H1 (cell line): ENCODE data around the gene CROCC2. TPM values are rescaled to one million over a fixed set of nuclear protein-coding genes. Genes with fewer than 3 reads are reported as not detected.
A peak's percentile ranks its signal among the peaks of the same experiment; 100 is the strongest.

Experiments used
- BCL11A ChIP-seq, 2 experiments: IDR thresholded peaks; one replicate each; pipeline ENCODE4 v1.6.1; 2011; ENCODE audit warnings: low read depth in 2 of 2, low read length in 2 of 2, mild to moderate bottlenecking in 2 of 2
- CTBP2 ChIP-seq: IDR thresholded peaks from 2 replicates; pipeline ENCODE4 v1.7.0; 2011; ENCODE audit warnings: borderline replicate concordance, mild to moderate bottlenecking, moderate library complexity, mixed read lengths, low read length; ENCODE audit not compliant: insufficient read depth, insufficient read length
- EP300 ChIP-seq, 2 experiments: IDR thresholded peaks; 1 replicate in 1 of 2; 2 replicates in 1 of 2; pipeline ENCODE4 v1.6.1; 2011 to 2012; ENCODE audit warnings: low read depth in 2 of 2, low read length in 2 of 2, mild to moderate bottlenecking in 2 of 2, borderline replicate concordance in 1 of 2, inconsistent platforms in 1 of 2, moderate library complexity in 1 of 2
- JUND ChIP-seq: IDR thresholded peaks from 2 replicates; pipeline ENCODE4 v1.6.1; 2011; ENCODE audit warnings: mild to moderate bottlenecking, improper control_type of control experiment, low read length
- KDM5A ChIP-seq: fragments of 200-600 bp; IDR thresholded peaks from 2 replicates; pipeline ENCODE4 v1.7.1; 2012; ENCODE audit warnings: mild to moderate bottlenecking, low read length, inconsistent platforms, mixed read lengths
- MAX ChIP-seq: IDR thresholded peaks from 2 replicates; pipeline ENCODE4 v1.6.1; 2012; ENCODE audit warnings: inconsistent platforms
- NANOG ChIP-seq: IDR thresholded peaks from 2 replicates; pipeline ENCODE4 v1.6.1; 2011; ENCODE audit warnings: low read length, low read depth, mild to moderate bottlenecking, inconsistent platforms; ENCODE audit not compliant: insufficient read depth, poor library complexity, severe bottlenecking
- PHF8 ChIP-seq: fragments of 200-600 bp; sonication (generic); conservative IDR thresholded peaks from 2 replicates; pipeline ENCODE4 v1.7.1; 2012; ENCODE audit warnings: low read depth, mild to moderate bottlenecking, inconsistent platforms, low read length, moderate library complexity
- POU5F1 ChIP-seq: IDR thresholded peaks from 2 replicates; pipeline ENCODE4 v1.6.1; 2011; ENCODE audit warnings: low read depth, mild to moderate bottlenecking, low read length, moderate library complexity
- SAP30 ChIP-seq: fragments of 300-600 bp; sonication (generic); IDR thresholded peaks from 2 replicates; pipeline ENCODE4 v1.7.1; 2012; ENCODE audit warnings: low read length, moderate library complexity, mild to moderate bottlenecking, inconsistent platforms; ENCODE audit not compliant: insufficient read depth, insufficient replicate concordance
- TAF1 ChIP-seq: IDR thresholded peaks from 2 replicates; pipeline ENCODE4 v1.6.1; 2011; ENCODE audit warnings: mild to moderate bottlenecking, low read depth, low read length
- TBP ChIP-seq: IDR thresholded peaks from 2 replicates; pipeline ENCODE4 v1.6.1; 2011; ENCODE audit warnings: low read depth, low read length, improper control_type of control experiment
- YY1 ChIP-seq: IDR thresholded peaks from 2 replicates; pipeline ENCODE4 v1.6.1; 2011; ENCODE audit warnings: low read depth, mild to moderate bottlenecking, low read length
- polyA plus RNA-seq, 7 experiments: library from polyadenylated mRNA; depleted of rRNA in 3 of 7; stranded (reverse) in 5 of 7; unstranded in 2 of 7; fragments of >200 nt in 5 of 7; fragments of 200-250 nt in 2 of 7; gene quantifications; 1 replicate in 5 of 7; 2 replicates in 1 of 7; 4 replicates in 1 of 7; pipeline versions ENCODE4 v1.2.1 to v1.2.3, GENCODE V29; 2011 to 2013; ENCODE audit warnings: missing spikeins in 2 of 7, mixed read lengths in 2 of 7
- total RNA-seq: library from RNA; stranded (reverse); fragmentation: NEBNext Ultra II Directional; extraction: Animal tissue kit (Norgen Biotek cat#: 25700); gene quantifications from 2 replicates; pipeline ENCODE4 v1.2.1, GENCODE V29; 2021
- TF ChIP-seq, protein P1 (sequence below): IDR thresholded peaks from 2 replicates; pipeline ENCODE4 v1.6.1; 2011; ENCODE audit warnings: low read depth, mild to moderate bottlenecking, low read length; ENCODE audit not compliant: insufficient read depth
- TF ChIP-seq, protein P2 (sequence below): IDR thresholded peaks from 2 replicates; pipeline ENCODE4 v1.6.1; 2012; ENCODE audit warnings: low read length, inconsistent platforms

The CROCC2 gene
- total and polyA plus RNA-seq, 2 of the 8 experiments (the other 6 are each of a cell fraction or from before 2014, with no cell fraction given) = not detected

DNA sequence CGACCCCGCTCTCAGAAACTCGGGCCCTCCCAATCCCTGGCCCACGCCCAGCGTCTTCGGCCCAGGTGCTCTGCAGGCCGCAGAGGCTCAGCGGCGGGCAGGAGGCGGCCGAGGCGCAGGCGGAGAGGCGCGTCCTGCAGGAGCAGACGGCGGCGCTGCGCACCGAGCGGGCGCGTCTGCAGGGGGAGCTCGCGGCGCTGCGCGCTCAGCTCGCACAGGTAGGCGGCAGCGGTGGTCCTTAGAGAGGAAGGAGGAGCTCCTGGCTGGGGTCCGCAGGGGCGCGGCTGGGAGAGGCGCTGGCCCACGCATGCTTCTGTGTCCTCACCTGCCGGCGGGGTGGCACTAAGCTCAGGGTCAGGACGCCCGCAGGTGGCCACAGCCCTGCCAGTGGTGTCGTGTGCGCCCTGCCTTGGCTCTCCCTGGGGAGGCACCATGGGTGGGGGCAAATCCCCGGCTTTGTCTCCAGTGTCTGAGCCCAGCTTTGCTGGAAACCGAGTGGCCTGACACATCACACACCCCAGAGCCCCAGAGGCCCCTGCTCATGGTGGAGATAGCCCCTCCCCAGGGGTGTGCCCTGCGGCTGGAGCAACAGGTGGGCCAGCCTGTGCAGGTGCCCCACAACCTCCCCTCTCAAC is 77.3 kb downstream of the CROCC2 start (continued):
- peak; percentile 44 for TF ChIP-seq NANOG
- TF ChIP-seq JUND = 0 out of 2 replicates have a peak, but pooled peaks have one; percentile 6
- TF ChIP-seq, protein P1, sequence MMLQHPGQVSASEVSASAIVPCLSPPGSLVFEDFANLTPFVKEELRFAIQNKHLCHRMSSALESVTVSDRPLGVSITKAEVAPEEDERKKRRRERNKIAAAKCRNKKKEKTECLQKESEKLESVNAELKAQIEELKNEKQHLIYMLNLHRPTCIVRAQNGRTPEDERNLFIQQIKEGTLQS = no peak
- TF ChIP-seq EP300 (IDR thresholded peaks at IDR 0.05; ENCODE audit: borderline replicate concordance in 1 of 2, low read depth in 2 of 2, low read length in 2 of 2) = no peak
- TF ChIP-seq TAF1 = no peak
- TF ChIP-seq TBP = no peak
- TF ChIP-seq KDM5A = no peak
- no peak for TF ChIP-seq PHF8
- TF ChIP-seq MAX = peak; percentile 41
- no peak for TF ChIP-seq BCL11A (IDR thresholded peaks at IDR 0.05; ENCODE audit: low read depth in 2 of 2, low read length in 2 of 2)
- TF ChIP-seq YY1 = 0 out of 2 replicates have a peak, but pooled peaks have one; percentile 47
- TF ChIP-seq, protein P2, sequence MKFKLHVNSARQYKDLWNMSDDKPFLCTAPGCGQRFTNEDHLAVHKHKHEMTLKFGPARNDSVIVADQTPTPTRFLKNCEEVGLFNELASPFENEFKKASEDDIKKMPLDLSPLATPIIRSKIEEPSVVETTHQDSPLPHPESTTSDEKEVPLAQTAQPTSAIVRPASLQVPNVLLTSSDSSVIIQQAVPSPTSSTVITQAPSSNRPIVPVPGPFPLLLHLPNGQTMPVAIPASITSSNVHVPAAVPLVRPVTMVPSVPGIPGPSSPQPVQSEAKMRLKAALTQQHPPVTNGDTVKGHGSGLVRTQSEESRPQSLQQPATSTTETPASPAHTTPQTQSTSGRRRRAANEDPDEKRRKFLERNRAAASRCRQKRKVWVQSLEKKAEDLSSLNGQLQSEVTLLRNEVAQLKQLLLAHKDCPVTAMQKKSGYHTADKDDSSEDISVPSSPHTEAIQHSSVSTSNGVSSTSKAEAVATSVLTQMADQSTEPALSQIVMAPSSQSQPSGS = no peak
- TF ChIP-seq POU5F1 = no peak
- no peak for TF ChIP-seq CTBP2
- no peak for TF ChIP-seq SAP30
- TF ChIP-seq, all 59 proteins: peak for 13
